Measurements from ENCODE around the gene ASPSCR1.
A peak's percentile ranks its signal among the peaks of the same experiment; 100 is the strongest.
"Not testable (repeated sequence)": the region's sequence is repeated elsewhere in the genome, so short reads cannot be mapped to it uniquely, and the experiment has no call there.

ASPSCR1 gene

GRCh38 chr17:82023447-82024241 lies 46.2 kb downstream of the ASPSCR1 start:
- peak; percentile 66 for DNase-seq (ENCODE audit: low spot score)

- DNase-seq (ENCODE audit: low spot score), result no peak
These were observed 47.4 kb downstream of the ASPSCR1 start for GRCh38 chr17:82024859-82025258.

- no peak for DNase-seq (ENCODE audit: low spot score)
These were observed 48.1 kb downstream of the ASPSCR1 start for GRCh38 chr17:82025401-82026107.

GRCh38 chr17:82028246-82028645 lies 50.8 kb downstream of the ASPSCR1 start:
- no peak for DNase-seq (ENCODE audit: low spot score)

- DNase-seq (ENCODE audit: low spot score), result no peak
These were observed 51.5 kb downstream of the ASPSCR1 start for GRCh38 chr17:82028966-82029365.

- DNase-seq (ENCODE audit: low spot score), result no peak
These were observed 52.0 kb downstream of the ASPSCR1 start for GRCh38 chr17:82029391-82029790.

- no peak for DNase-seq (ENCODE audit: low spot score)
These were observed 52.6 kb downstream of the ASPSCR1 start for GRCh38 chr17:82029990-82030469.

- peak; percentile 95 for DNase-seq (ENCODE audit: low spot score)
These were observed 53.3 kb downstream of the ASPSCR1 start for GRCh38 chr17:82030470-82031302.

- peak; percentile 79 for DNase-seq (ENCODE audit: low spot score)
These were observed 54.0 kb downstream of the ASPSCR1 start, which contains the start of gene RAC3 for GRCh38 chr17:82031303-82031884. RAC3 (plus strand) TSS chr17:82031678; CDS start chr17:82031762, 84 bp downstream.

GRCh38 chr17:82031885-82032627 lies 54.6 kb downstream of the ASPSCR1 start:
- no peak for DNase-seq (ENCODE audit: low spot score)

GRCh38 chr17:82033359-82034085 lies 56.1 kb downstream of the ASPSCR1 start:
- DNase-seq (ENCODE audit: low spot score), result no peak

- no peak for DNase-seq (ENCODE audit: low spot score)
These were observed 57.1 kb downstream of the ASPSCR1 start for GRCh38 chr17:82034371-82035011.

- no peak for DNase-seq (ENCODE audit: low spot score)
These were observed 58.1 kb downstream of the ASPSCR1 start for GRCh38 chr17:82035488-82035887.

- DNase-seq (ENCODE audit: low spot score), result no peak
These were observed 58.7 kb downstream of the ASPSCR1 start for GRCh38 chr17:82035956-82036633.

- DNase-seq (ENCODE audit: low spot score), result no peak
These were observed 59.2 kb downstream of the ASPSCR1 start for GRCh38 chr17:82036634-82037091.

- DNase-seq (ENCODE audit: low spot score), result peak; percentile 98
These were observed 59.9 kb downstream of the ASPSCR1 start, which contains the start of gene DCXR for GRCh38 chr17:82037092-82037888. DCXR (minus strand) TSS chr17:82037697; CDS start chr17:82037682, 15 bp downstream.

GRCh38 chr17:82037889-82038195 lies 60.4 kb downstream of the ASPSCR1 start:
- DNase-seq (ENCODE audit: low spot score), result no peak

GRCh38 chr17:82038796-82039409 lies 61.5 kb downstream of the ASPSCR1 start:
- DNase-seq (ENCODE audit: low spot score), result not testable (repeated sequence)

All from AG08396 (cell line).